Measurements from ENCODE around the gene STXBP4. TPM values are rescaled to one million over a fixed set of nuclear protein-coding genes. Genes with fewer than 3 reads are reported as not detected.
A peak's percentile ranks its signal among the peaks of the same experiment; 100 is the strongest.

STXBP4 gene, protein sequence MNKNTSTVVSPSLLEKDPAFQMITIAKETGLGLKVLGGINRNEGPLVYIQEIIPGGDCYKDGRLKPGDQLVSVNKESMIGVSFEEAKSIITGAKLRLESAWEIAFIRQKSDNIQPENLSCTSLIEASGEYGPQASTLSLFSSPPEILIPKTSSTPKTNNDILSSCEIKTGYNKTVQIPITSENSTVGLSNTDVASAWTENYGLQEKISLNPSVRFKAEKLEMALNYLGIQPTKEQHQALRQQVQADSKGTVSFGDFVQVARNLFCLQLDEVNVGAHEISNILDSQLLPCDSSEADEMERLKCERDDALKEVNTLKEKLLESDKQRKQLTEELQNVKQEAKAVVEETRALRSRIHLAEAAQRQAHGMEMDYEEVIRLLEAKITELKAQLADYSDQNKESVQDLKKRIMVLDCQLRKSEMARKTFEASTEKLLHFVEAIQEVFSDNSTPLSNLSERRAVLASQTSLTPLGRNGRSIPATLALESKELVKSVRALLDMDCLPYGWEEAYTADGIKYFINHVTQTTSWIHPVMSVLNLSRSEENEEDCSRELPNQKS
- 8.6 TPM for total RNA-seq
- long read RNA-seq, partial matches to known transcripts, result 3 of 7 reads
- long read RNA-seq, other reads (novel, unspliced or antisense), result 4 of 7 reads

DNA sequence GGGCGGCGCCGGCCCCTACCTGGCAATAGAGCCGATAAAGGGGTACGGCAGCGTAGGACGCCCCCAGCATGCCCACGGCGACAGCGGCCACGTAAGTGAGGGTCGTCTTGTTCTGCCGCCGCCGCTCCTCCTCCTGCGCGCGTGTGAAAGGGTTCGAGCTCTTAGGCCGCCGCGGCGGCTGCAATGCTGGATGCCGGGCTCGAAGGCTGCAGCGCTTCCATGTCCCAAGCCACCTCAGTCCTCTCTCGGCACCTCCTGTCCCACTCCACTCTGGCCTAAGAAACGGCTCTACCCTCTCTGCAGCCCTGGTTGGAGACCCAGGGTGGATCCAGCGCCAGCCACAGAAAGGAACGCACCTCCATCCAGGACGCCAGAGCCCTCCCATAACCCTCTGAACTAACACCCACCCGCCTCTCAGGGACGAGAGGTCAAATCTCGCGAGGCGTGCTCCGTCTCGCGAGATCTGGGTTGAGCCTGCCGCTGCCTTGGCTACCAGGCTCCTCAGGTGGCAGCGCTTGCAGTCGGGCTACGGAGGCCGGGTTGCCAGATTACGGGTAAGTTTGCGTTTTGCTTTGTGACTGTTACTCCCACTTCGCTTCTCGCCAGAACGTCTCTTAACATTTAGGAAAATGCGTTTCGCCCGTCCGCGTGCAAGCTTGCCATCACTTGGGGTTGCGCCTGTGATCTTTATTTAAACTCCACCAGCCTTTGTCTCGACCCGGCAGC lies at the start of gene STXBP4, which contains the start of gene COX11:
TSS of gene STXBP4 (plus strand) at position 504 of the 726 bp plus-strand sequence. CDS start 17,455 bp downstream, outside the sequence.
TSS of gene COX11 (minus strand) at position 393 of the 726 bp plus-strand sequence. CDS start at position 385, 8 bp downstream.
- DNase-seq (ENCODE audit: low spot score), result peak; percentile 96

DNA sequence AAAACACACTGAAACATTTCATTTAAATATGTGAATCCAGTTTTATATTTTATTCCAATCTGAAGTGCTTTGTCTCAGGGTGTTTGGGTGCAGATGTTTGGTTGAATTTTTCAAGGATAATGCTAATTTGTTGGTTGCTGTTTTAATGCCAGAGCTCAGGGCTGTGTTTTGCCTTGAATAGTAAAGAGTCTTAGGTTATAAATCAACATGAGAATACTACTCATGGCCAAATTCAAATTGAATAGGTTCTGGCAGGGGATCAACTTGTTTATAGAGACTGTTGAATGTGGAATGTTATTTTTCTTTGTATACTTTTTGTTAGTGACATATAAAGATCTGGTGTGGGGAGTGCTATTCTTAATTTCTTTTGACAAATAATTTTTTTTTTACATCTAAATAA lies 49.1 kb upstream of the STXBP4 start:
- DNase-seq (ENCODE audit: low spot score), result no peak

DNA sequence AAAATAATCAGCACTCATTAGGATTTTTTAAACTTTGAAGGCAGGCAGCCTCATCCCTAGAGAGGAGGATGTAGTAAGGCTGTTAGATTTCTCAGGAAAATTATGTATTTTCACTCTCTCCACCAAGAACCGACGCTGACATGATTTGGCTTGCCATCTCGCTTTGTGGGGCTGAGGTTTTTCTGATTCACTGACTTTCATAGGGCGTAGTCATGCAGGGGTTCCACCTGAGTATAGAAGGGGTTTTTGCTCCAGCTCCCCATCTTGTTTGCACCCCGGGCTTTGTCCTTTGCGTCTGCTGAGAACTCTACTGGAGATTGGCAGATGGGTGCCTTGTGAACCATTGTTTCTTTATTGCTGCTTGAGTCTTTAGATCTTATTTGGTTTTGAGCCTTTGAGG lies 47.7 kb upstream of the STXBP4 start:
- no peak for DNase-seq (ENCODE audit: low spot score)

DNA sequence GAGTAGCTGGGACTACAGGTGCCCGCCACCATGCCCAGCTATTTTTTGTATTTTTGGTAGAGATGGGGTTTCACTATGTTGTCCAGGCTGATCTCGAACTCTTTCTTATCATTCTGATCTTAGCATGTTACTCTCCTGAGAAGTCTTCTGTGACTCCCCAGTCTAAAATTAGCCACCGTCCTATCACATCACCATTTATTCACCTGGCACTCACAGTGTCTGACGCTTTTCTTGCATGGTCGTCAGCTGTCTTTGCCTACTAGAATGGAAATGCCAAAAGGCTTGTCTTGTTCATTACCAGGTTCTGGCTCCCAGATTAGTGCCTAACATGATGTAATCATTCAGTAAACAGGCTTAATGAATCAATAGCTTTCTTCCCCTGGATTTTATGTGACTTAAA lies 44.2 kb upstream of the STXBP4 start:
- no peak for DNase-seq (ENCODE audit: low spot score)

DNA sequence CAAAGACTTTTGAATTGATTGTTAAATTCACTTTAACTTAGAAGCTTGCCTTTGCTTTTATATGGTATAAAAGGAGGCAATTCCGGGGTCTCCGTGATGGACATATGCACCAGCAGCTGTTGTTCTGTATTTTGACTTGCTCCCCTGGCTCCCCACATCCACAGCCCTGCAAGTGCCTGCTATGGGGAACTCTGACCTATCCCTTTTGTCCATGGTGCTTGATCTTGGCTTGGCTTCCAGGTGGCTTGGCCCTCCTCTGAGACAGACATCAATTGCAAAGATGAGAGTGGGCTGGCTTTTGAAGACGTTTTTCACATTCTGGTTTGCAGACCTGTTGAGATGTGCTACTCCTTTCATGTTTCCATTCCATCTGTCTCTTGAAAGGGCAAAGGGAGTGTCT lies 41.0 kb upstream of the STXBP4 start:
- DNase-seq (ENCODE audit: low spot score), result no peak

DNA sequence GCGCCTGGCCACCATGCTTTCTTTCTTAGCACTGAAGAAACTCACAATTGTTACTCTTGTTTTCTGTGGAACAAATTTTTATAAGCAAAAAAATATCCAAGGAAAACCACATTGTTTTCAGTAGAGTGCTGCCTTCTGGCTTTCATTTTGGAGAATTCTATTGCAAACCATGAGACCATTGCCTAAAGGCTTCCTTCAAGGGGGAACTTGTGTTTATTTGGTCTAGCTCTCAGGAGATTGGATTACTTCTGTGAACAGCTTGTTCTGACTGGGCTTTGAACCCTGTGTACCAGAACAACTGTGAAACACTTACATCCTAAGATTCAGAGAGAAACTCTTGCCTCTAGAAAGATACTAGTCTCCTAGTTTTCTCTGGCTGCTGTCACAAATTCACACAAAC lies 35.9 kb upstream of the STXBP4 start:
- DNase-seq (ENCODE audit: low spot score), result no peak

DNA sequence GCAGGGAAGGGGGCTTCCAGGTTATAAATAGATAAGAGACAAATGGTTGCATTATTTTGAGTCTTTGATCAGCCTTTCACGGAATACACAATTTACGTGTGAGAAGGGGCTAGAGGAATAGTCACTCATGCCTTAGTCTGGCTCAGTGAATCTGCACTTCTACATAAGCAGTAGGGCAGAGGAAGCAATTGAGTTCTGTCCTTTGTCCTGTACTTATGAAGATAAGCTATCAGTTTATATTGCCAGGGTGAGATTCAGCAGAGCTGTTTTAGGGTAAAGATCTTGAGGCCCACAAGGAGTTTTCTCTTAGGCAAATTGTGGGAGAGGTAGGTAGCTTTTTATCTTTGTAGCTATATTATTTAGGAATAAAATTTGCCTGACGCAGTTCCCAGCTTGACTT lies 34.6 kb upstream of the STXBP4 start:
- no peak for DNase-seq (ENCODE audit: low spot score)

DNA sequence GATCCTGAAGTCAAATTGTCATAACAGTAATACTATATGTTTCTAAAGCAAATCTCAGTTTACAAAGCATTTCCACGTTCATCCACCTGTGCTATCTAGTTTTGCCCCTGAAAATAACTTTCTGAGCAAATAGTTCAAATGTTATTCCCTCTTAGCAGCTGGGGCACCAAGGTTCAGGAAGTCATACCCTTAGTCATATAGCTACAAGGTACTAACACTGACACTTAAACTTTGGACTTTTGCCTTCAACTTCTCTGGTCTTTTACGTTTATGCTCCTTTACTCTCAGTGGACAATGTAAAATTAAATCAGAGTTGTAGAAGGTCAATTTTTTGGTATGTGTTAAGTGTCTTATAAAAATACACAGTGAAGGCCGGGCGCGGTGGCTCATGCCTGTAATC lies 33.1 kb upstream of the STXBP4 start:
- DNase-seq (ENCODE audit: low spot score), result no peak

DNA sequence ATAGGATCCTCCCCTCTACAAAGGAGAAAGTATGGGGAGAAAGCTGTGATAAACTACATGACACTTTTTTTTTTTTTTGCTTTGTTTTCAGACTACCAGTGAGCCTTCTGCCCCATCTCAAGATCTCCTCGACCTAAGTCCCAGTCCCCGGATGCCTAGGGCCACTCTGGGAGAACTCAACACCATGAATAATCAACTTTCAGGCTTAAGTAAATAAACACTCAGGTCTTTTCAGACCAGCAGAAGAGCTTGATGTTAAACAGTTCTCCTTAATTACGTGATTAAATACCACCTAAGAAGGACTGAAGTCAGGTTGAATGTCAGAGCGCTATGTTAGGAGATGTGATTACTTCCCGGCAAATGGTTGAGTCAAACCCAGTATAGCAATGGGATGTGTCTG lies 31.5 kb upstream of the STXBP4 start:
- no peak for DNase-seq (ENCODE audit: low spot score)

DNA sequence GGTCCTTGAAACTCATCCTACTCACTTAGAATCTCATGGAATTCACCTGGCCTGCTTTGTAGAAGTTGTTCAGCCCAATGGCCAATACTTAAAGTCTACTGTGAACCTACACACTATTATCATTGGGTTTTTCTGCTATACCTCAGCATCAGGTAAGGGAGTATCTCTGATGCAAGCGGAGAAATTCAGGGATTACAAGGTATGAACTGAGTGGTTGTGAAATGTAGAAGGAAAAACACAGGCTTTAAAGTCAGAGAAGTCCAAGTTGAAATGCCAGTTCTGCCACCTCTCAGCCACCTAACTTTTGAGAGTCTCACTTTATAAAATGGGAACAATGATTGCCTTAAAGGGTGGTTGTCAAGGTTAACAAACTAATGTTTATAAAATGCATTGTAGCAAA lies 31.1 kb upstream of the STXBP4 start:
- no peak for DNase-seq (ENCODE audit: low spot score)

DNA sequence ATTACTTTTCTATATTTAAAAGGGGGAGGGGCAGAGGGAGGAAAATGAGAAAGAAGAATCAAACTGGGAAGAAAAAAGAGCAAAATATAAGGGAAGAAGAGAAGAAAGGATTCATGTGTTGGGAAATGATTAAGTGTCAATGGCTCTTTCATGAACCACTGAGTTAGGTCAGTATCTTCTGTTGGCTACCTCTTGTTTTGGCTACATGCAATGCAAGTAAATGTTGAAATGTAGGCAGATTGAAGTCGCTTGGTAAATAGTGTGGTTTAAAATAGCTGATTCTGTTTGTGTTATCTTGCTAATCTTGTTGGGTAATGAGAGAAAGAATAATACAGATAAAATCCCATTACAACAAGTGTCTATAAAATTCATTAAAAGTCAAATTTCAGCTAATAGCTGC lies 27.3 kb upstream of the STXBP4 start:
- no peak for DNase-seq (ENCODE audit: low spot score)

DNA sequence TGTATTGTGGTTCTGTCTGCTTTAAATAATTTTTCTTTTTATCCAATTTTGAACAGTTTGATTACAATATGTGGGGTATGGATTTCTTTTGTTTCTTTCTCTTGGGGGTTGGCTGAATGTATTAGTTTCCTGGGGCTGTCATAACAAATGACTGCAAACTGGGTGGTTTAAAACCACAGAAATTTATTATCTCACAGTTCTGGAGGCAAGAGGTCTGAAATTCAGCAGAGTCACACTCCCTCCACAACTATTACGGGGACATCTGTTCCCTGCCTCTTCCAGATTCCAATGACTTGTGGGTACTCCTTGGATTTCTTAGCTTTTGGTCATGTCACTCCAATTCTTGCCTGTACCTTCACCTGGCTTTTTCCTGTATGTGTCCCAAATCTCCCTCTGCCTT lies 23.8 kb upstream of the STXBP4 start:
- DNase-seq (ENCODE audit: low spot score), result no peak

DNA sequence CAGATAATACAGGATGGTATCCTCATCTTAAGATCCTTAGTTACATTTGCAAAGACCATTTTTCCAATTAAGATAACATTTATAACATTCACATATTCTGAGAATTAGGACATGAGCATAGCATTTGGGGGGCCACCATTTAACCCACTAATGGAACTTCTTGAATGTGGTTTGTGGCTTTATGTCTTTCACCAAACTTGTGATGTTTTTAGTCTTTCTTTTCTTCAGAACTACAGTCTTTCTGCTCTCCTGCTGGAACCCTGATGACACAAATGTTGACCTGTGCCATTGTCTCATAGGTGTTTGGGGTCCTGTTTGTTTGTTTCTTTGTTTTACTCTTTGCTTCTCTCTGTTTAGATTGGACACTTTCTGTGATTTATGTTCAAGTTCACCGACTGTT lies 23.3 kb upstream of the STXBP4 start:
- no peak for DNase-seq (ENCODE audit: low spot score)

DNA sequence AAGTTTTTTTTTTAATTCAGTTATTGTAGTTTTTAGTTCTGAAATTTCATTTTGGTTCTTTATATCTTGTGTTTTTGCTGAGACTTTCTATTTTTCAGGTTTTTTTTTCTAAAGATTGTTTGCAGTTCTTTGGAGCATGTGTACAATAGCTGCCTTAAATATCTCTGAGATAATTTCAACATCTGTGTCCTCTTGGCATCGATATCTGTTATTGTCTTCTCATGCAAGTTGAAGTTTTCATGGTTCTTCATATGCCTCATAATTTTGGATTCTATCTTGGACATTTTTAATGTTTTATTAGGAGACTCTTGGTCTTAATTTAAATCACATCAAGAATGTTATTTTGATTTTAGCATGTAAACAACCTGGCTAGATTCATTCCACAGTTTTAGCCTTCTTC lies 22.9 kb upstream of the STXBP4 start:
- DNase-seq (ENCODE audit: low spot score), result no peak

DNA sequence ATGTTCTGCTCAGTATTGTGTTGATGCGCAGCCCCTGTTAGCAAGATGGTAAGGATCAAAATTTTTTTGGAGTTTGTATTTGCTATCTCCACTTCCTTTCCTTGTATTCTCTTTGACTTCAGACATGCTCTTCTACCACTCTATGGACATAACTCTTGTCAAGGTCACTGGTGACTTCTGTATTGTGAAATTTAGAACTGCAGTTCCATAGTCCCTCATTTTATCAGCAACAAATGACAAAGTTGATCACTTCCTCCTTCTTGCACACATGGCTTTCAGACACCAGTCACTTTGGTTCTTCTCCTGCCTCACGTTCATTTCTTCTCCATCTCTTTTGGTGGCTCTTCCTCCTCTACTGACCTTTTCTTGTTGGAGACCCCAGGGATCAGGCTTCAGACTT lies 21.2 kb upstream of the STXBP4 start:
- no peak for DNase-seq (ENCODE audit: low spot score)

DNA sequence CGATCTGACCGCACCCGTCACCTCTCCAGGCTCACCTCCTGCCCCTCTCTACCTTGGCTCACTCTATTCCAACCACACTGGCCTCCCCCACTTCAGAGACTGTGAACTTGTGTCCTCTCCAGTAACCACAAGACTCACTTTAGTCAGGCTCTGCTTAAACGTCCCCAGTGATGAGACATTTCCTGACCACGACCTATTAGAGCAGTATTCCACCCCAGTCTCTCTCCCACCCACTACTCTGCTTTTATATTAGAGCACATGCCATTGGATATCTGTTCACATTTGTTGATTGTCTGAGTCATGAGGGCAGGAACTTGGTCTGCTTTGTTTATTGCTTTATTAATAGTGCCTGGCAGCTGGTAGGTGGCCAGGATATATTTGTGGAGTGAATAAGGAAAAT lies 20.2 kb upstream of the STXBP4 start:
- no peak for DNase-seq (ENCODE audit: low spot score)

DNA sequence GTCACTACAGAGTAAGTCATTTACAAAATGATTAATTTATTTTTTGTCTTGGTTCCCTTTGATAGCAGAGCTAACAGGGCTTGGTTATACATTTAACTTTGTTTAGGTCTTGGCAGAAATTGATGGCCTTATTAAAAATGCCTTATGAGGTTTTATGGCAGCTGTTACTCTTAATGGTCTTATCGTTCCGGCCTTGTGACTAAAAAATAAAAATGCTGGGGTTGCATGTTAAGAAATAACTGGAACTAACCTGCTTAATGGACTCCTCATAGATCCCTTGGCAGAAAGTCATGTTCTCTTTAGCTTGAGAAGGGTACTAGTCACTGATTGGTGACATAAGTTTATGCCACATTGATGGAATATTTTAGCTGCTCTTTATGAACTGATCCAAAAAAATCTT lies 18.4 kb upstream of the STXBP4 start:
- DNase-seq (ENCODE audit: low spot score), result no peak

DNA sequence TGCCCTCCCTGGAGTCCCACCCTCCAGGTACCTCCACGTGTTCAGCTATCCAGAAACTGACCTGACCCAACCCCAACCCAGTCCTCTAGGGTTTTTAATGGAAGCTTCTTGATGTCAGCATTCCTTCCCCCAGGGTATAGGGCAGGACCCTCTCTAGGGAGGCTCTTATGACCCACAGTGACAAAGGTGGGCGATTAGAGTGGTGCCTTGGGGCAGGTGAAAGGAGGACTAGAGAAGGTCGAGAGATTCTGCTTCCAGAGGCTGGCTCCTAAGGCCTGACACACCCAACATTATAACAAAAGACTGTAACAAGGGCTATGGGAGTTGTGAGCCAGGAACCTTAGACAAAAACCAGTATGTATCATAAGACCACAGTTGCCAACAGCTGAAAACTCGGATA lies 17.3 kb upstream of the STXBP4 start:
- no peak for DNase-seq (ENCODE audit: low spot score)

DNA sequence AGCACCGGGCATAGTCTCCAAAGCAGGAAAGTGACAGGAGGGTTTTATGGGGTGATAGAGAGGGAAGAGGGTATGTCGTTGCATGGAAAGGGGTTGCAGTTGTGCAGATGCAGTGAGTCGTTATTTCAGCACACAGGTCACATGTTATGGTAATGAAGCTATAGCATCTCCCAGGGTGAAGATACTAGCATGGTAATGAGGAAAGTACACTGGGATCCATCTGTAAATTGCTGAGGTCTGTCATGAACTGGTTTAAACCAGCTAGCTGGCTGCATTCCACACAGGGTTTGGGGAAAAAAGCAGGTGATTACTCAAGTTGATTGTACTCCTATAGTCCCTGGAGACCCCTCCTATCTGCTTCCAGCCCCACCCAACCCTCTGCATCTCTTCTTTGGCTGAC lies 11.8 kb upstream of the STXBP4 start:
- DNase-seq (ENCODE audit: low spot score), result no peak

DNA sequence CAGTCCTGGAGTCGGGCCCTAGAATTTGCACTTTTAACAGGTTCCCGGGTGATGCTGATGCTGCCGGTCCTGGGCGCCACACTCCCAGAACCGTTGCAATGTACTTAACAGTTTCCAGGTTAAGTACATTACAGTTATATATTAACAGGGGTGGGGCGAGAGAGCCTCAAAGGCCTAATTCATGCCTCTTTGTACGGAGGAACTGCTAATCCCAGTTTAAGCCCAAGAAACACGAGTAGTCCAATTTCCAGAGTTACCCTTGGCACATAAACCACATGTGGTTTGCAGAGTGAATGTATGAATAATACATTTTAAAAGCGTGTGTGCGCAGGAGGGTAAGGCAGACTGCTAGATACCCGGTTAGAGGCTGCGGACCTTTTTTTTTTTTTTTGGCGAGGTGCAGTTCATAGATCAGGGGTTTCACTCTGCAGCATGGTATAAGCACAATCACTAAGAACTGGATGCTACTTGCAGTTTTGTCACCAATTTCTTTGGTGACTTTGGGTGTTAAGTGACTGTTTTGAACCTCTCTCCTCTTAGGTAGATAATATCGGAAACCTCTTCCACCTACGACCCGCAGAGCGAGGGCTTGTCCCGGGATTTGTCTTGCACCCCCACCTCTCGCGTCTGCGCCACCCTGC lies 824 bp upstream of the STXBP4 start:
- DNase-seq (ENCODE audit: low spot score), result no peak

DNA sequence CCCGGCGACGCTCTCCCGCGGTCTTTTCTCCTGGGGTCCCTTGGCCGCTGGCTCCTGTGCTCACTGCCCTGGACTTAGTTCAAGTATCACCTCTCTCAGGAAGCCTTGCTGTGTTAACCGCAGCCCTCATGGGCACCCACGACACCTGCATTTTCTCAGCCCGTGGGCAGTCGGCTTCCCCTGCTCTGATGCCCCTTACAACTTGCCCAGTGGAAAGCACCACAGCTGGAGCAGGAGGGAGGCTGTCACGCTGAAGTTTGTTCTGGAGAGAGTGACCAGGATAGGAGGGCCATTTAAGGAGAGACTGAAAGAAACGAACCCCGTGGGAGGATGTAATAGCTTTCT lies 395 bp downstream of the STXBP4 start:
- DNase-seq (ENCODE audit: low spot score), result no peak

All from mesenteric fat pad (tissue), 1 donor.